ENCODE data around the gene GSAP.

GRCh38 chr7:77288676-77289320 lies 127.4 kb downstream of the GSAP start:
- TF ChIP-seq, protein P1, sequence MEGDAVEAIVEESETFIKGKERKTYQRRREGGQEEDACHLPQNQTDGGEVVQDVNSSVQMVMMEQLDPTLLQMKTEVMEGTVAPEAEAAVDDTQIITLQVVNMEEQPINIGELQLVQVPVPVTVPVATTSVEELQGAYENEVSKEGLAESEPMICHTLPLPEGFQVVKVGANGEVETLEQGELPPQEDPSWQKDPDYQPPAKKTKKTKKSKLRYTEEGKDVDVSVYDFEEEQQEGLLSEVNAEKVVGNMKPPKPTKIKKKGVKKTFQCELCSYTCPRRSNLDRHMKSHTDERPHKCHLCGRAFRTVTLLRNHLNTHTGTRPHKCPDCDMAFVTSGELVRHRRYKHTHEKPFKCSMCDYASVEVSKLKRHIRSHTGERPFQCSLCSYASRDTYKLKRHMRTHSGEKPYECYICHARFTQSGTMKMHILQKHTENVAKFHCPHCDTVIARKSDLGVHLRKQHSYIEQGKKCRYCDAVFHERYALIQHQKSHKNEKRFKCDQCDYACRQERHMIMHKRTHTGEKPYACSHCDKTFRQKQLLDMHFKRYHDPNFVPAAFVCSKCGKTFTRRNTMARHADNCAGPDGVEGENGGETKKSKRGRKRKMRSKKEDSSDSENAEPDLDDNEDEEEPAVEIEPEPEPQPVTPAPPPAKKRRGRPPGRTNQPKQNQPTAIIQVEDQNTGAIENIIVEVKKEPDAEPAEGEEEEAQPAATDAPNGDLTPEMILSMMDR (conservative IDR thresholded peaks at IDR 0.05; ENCODE audit: low read depth, low read length): no peak
- no peak for TF ChIP-seq EZH2 (IDR thresholded peaks at IDR 0.05; ENCODE audit: low read length, unreplicated experiment)
